Measurements from ENCODE around the gene THSD4. TPM values are rescaled to one million over a fixed set of nuclear protein-coding genes. Genes with fewer than 3 reads are reported as not detected.
A peak's percentile ranks its signal among the peaks of the same experiment; 100 is the strongest.

Gene THSD4
- total and polyA plus RNA-seq, 7 donors, result 1.4 to 7.8 (median 2.2) TPM

- H3K4me1 ChIP-seq, result peaks cover 0 to 17% (median 14%) of the 10 kb centered on the region in 4 donors
- no peaks in the 10 kb centered on the region for H3K27me3 ChIP-seq
- no peak for TF ChIP-seq EP300 (IDR thresholded peaks at IDR 0.05)
- no peak for TF ChIP-seq POLR2AphosphoS5 (IDR thresholded peaks at IDR 0.05)
- H3K36me3 ChIP-seq, result no peaks in the 10 kb centered on the region
- DNase-seq, result no peak
- no peaks in the 10 kb centered on the region for H3K9me3 ChIP-seq
- no peak overlapping the region for H3K4me3 ChIP-seq
- H3K27ac ChIP-seq, result no peak overlapping the region
- WGBS, 2 donors, result 94 to 100% methylated on average over 1 of the region's 1 CpG
- intact Hi-C loops (cut with DNase I), result no loop called here
Measured at GRCh38 chr15:71274448-71274798, 159.2 kb downstream of the THSD4 start.

GRCh38 chr15:71275098-71275497 is 159.8 kb downstream of the THSD4 start:
- DNase-seq, result no peak
- Histone ChIP-seq H3K4me1 (peaks cover 0 to 23% (median 15%) of the 10 kb centered on the region in 4 donors), H3K27me3 (no peaks in the 10 kb centered on the region), H3K4me3 (no peak overlapping the region), H3K36me3 (no peaks in the 10 kb centered on the region), H3K9me3 (no peaks in the 10 kb centered on the region), H3K27ac (no peak overlapping the region)
- intact Hi-C loops (cut with DNase I), result no loop called here
- 80 to 81% methylated on average over 3 of the region's 3 CpGs for WGBS, 2 donors
- TF ChIP-seq CTCF (IDR thresholded peaks at IDR 0.05), result no peak
- TF ChIP-seq EP300 (IDR thresholded peaks at IDR 0.05), result no peak
- TF ChIP-seq POLR2A (IDR thresholded peaks at IDR 0.05), result no peak
- TF ChIP-seq POLR2AphosphoS5 (IDR thresholded peaks at IDR 0.05), result no peak

- Histone ChIP-seq H3K9me3 (no peaks in the 10 kb centered on the region), H3K27ac (no peak overlapping the region), H3K27me3 (no peaks in the 10 kb centered on the region), H3K36me3 (no peaks in the 10 kb centered on the region), H3K4me3 (no peak overlapping the region), H3K4me1 (peaks cover 0 to 27% (median 15%) of the 10 kb centered on the region in 4 donors)
- TF ChIP-seq EP300 (IDR thresholded peaks at IDR 0.05) (no peak), POLR2AphosphoS5 (IDR thresholded peaks at IDR 0.05) (no peak), POLR2A (IDR thresholded peaks at IDR 0.05) (no peak), CTCF (IDR thresholded peaks at IDR 0.05) (no peak)
- no peak for DNase-seq
- intact Hi-C loops (cut with DNase I), result no loop called here
- WGBS, 2 donors, result 78 to 86% methylated on average over 9 of the region's 9 CpGs
Measured at GRCh38 chr15:71275566-71276335, 160.5 kb downstream of the THSD4 start.

- Histone ChIP-seq H3K9me3 (no peaks in the 10 kb centered on the region), H3K36me3 (no peaks in the 10 kb centered on the region), H3K4me3 (no peak overlapping the region), H3K27me3 (no peaks in the 10 kb centered on the region), H3K27ac (no peak overlapping the region), H3K4me1 (peaks cover 0 to 27% (median 15%) of the 10 kb centered on the region in 4 donors)
- TF ChIP-seq EP300 (IDR thresholded peaks at IDR 0.05) (no peak), POLR2A (IDR thresholded peaks at IDR 0.05) (no peak), POLR2AphosphoS5 (IDR thresholded peaks at IDR 0.05) (no peak), CTCF (IDR thresholded peaks at IDR 0.05) (no peak)
- WGBS, 2 donors, result 95 to 97% methylated on average over 4 of the region's 4 CpGs
- DNase-seq, result no peak
- intact Hi-C loops (cut with DNase I), result no loop called here
Measured at GRCh38 chr15:71276336-71276665, 161.0 kb downstream of the THSD4 start.

- intact Hi-C loops (cut with DNase I), result no loop called here
- TF ChIP-seq EP300 (IDR thresholded peaks at IDR 0.05) (peak in 1 of 4 donors; percentile 4), CTCF (IDR thresholded peaks at IDR 0.05) (no peak), POLR2AphosphoS5 (IDR thresholded peaks at IDR 0.05) (peak; percentile 20 to 65 (median 52)), POLR2A (IDR thresholded peaks at IDR 0.05) (no peak)
- 21 to 49% methylated on average over 15 of the region's 15 CpGs for WGBS, 2 donors
- Histone ChIP-seq H3K9me3 (no peaks in the 10 kb centered on the region), H3K4me3 (no peak overlapping the region), H3K4me1 (peaks cover 0 to 27% (median 15%) of the 10 kb centered on the region in 4 donors), H3K36me3 (no peaks in the 10 kb centered on the region), H3K27ac (peak overlapping the region; percentile 41 to 69 (median 64)), H3K27me3 (no peaks in the 10 kb centered on the region)
- DNase-seq, result peak; percentile 86
Measured at GRCh38 chr15:71278989-71279756, 163.9 kb downstream of the THSD4 start.

Data from sigmoid colon (tissue), 7 donors.